ENCODE measurements around the gene EXD3.

DNA sequence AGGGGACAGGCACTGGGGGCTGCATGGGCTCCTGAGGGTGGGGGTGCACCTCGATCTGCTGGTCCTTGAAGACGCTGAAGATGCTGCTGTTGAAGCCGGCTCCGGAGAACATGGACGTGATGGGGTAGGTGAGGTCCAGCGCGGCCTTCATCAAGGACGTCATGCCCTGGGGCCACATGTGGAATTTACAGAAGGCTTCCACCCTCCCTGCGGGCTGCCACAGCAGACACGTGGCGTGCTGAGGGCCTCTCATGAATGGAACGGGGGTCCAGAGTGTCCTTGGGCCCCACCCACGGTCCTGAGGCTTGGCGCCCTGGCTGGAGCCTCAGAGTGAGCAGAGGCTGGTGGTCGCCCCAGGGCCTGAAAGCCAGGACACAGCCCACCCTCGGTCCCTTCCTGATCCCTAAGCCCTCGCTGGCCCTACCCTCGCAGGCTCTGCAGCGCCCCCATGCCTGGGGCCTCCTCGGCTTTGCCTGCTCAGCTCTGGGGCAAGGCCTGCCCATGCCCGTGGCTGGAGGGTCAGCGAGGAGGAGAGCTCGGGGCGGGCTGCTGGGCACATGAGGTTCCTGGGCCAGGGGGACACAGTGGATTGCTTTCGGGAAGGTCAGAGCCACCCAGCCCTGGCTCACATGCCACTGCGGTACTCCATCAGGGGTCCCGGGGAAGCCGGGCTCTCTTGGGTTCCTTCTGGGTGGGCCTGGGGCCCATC is 41.5 kb upstream of the EXD3 start:
- TF ChIP-seq POLR2A (IDR thresholded peaks at IDR 0.05; ENCODE audit: low read length) (no peak), GATA1 (IDR thresholded peaks at IDR 0.05; ENCODE audit: low read depth, low read length) (no peak)
